ENCODE data around the gene UBE4B. TPM values are rescaled to one million over a fixed set of nuclear protein-coding genes. Genes with fewer than 3 reads are reported as not detected.
A peak's percentile ranks its signal among the peaks of the same experiment; 100 is the strongest.

The UBE4B gene
- total and polyA plus RNA-seq, 10 donors: 8.8 to 53.8 (median 40.5) TPM

GRCh38 chr1:10078494-10078893, 45.7 kb downstream of the UBE4B start:
- Histone ChIP-seq H3K4me3 (no peak overlapping the region), H3K4me1 (peaks cover 0 to 24% (median 16%) of the 10 kb centered on the region in 6 donors), H3K27ac (peak overlapping the region in 1 of 8 donors; percentile 20), H3K36me3 (peaks cover 0 to 67% (median 8%) of the 10 kb centered on the region in 6 donors), H3K9me3 (no peaks in the 10 kb centered on the region), H3K27me3 (replicated peaks in 1 of 7) (no peaks in the 10 kb centered on the region)
- no peak for TF ChIP-seq POLR2AphosphoS5 (IDR thresholded peaks at IDR 0.05)
- no peak for TF ChIP-seq CTCF (IDR thresholded peaks at IDR 0.05 in 8 of 11, conservative IDR thresholded peaks at IDR 0.05 in 3 of 11)
- no peak for TF ChIP-seq POLR2A (IDR thresholded peaks at IDR 0.05)
- no peak for DNase-seq
- intact Hi-C loops (cut with DNase I; ENCODE audit: low total_unique reads): no loop called here
- WGBS, 5 donors: 61 to 83% (median 73%) methylated on average over 4 of the region's 4 CpGs

DNA sequence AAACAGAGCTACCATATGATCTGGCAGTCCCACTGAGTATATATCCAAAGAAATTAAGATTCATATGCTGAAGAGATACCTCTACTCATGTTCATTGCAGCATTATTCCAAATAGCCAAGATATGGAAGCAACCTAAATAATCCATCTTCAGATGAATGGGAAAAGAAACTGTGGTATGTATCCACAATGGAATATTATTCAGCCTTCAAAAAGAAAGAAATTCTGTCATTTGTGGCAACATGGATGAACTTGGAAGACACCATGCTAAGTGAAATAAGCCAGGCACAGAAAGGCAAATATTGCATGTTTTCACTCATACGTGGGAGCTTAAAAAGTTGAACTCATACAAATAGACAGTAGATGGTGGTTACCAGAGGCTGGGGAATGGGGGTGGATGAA, 47.8 kb downstream of the UBE4B start:
- Histone ChIP-seq H3K4me1 (peaks cover 0 to 14% (median 3%) of the 10 kb centered on the region in 6 donors), H3K4me3 (no peak overlapping the region), H3K36me3 (peaks cover 0 to 59% (median 8%) of the 10 kb centered on the region in 6 donors), H3K9me3 (no peaks in the 10 kb centered on the region), H3K27ac (no peak overlapping the region), H3K27me3 (replicated peaks in 1 of 7) (no peaks in the 10 kb centered on the region)
- TF ChIP-seq CTCF (IDR thresholded peaks at IDR 0.05 in 8 of 11, conservative IDR thresholded peaks at IDR 0.05 in 3 of 11) (no peak), POLR2AphosphoS5 (IDR thresholded peaks at IDR 0.05) (no peak), POLR2A (IDR thresholded peaks at IDR 0.05) (no peak)
- WGBS, 5 donors: 95 to 100% (median 98%) methylated on average over 1 of the region's 1 CpG
- intact Hi-C loops (cut with DNase I; ENCODE audit: low total_unique reads): no loop called here
- no peak for DNase-seq

GRCh38 chr1:10082785-10083479, 50.2 kb downstream of the UBE4B start:
- Histone ChIP-seq H3K4me3 (no peak overlapping the region), H3K27ac (no peak overlapping the region), H3K27me3 (replicated peaks in 1 of 7) (no peaks in the 10 kb centered on the region), H3K4me1 (peaks cover 0 to 14% (median 2%) of the 10 kb centered on the region in 6 donors), H3K36me3 (peaks cover 0 to 53% (median 8%) of the 10 kb centered on the region in 6 donors), H3K9me3 (no peaks in the 10 kb centered on the region)
- no peak for DNase-seq
- TF ChIP-seq POLR2AphosphoS5 (IDR thresholded peaks at IDR 0.05) (no peak), CTCF (IDR thresholded peaks at IDR 0.05 in 8 of 11, conservative IDR thresholded peaks at IDR 0.05 in 3 of 11) (no peak), POLR2A (IDR thresholded peaks at IDR 0.05) (no peak)
- WGBS, 5 donors: 96 to 97% (median 97%) methylated on average over 3 of the region's 3 CpGs
- intact Hi-C loops (cut with DNase I; ENCODE audit: low total_unique reads): no loop called here

- Histone ChIP-seq H3K27me3 (replicated peaks in 1 of 7) (no peaks in the 10 kb centered on the region), H3K36me3 (peaks cover 0 to 58% (median 8%) of the 10 kb centered on the region in 6 donors), H3K9me3 (no peaks in the 10 kb centered on the region), H3K4me3 (no peak overlapping the region), H3K4me1 (peaks cover 0 to 9% (median 0%) of the 10 kb centered on the region in 6 donors), H3K27ac (no peak overlapping the region)
- TF ChIP-seq POLR2AphosphoS5 (IDR thresholded peaks at IDR 0.05) (no peak), CTCF (IDR thresholded peaks at IDR 0.05 in 8 of 11, conservative IDR thresholded peaks at IDR 0.05 in 3 of 11) (no peak), POLR2A (IDR thresholded peaks at IDR 0.05) (no peak)
- 93 to 98% (median 95%) methylated on average over 3 of the region's 3 CpGs for WGBS, 5 donors
- no peak for DNase-seq
- intact Hi-C loops (cut with DNase I; ENCODE audit: low total_unique reads): no loop called here
Measured at GRCh38 chr1:10084045-10084444, 51.3 kb downstream of the UBE4B start.

Measured in spleen (tissue), 11 donors.